Ovary (tissue), 9 donors: ENCODE results near the gene HDAC7. TPM values are rescaled to one million over a fixed set of nuclear protein-coding genes. Genes with fewer than 3 reads are reported as not detected.
"Not testable (repeated sequence)": the region's sequence is repeated elsewhere in the genome, so short reads cannot be mapped to it uniquely, and the experiment has no call there.

Source experiments
- DNase-seq, 5 donors: peaks; one replicate each; pipeline ENCODE4 v3.0.0-alpha.2; 2019 to 2020
- H3K27ac ChIP-seq, 2 donors: fragments of 200-600 bp; one replicate each; pipeline versions ENCODE4 v1.5.1 to v1.8.0; 2019 to 2022
- H3K27me3 ChIP-seq: fragments of 200-600 bp; one replicate; pipeline ENCODE4 v1.8.0; 2022
- H3K36me3 ChIP-seq: fragments of 200-600 bp; sonication (generic); one replicate; pipeline ENCODE4 v1.5.1; 2019
- H3K4me1 ChIP-seq: one replicate; pipeline ENCODE4 v1.8.1; 2013; ENCODE audit warnings: mild to moderate bottlenecking, moderate library complexity; ENCODE audit not compliant: insufficient read depth
- H3K4me3 ChIP-seq: fragments of 200-600 bp; sonication (generic); one replicate; pipeline ENCODE4 v1.5.1; 2017
- H3K9me3 ChIP-seq, 2 donors: fragments of 200-600 bp in 1 of 2; sonication (generic) in 1 of 2; one replicate each; pipeline versions ENCODE4 v1.5.1 to v1.8.1; 2013 to 2019; ENCODE audit warnings: mild to moderate bottlenecking in 1 of 2, moderate library complexity in 1 of 2
- EP300 ChIP-seq: sonication (generic); formaldehyde crosslinking; IDR thresholded peaks from one replicate; pipeline ENCODE4 v1.6.1; 2017; ENCODE audit warnings: antibody characterized with exemption
- POLR2A ChIP-seq: fragments of 450-650 bp; IDR thresholded peaks from one replicate; pipeline ENCODE4 v1.6.1; 2017; ENCODE audit warnings: antibody characterized with exemption, mild to moderate bottlenecking, moderate library complexity
- WGBS, 3 donors: extraction: QIAGEN DNeasy Blood & Tissue Kit in 1 of 3; methylation state at CpG; one replicate each; pipeline versions ENCODE4 v1.1.5 to v1.1.7; 2013 to 2017; 5-methylcytosine and 5-hydroxymethylcytosine counted together
- intact Hi-C, 4 donors: fragments of 100-400 bp; cut with DNase I; formaldehyde crosslinking; loops; one replicate each; pipeline versions ENCODE4 v1.11.0 to v1.15.1; 2022 to 2023
- polyA plus RNA-seq, 2 donors: library from polyadenylated mRNA; stranded (reverse); fragments of 200-250 nt in 1 of 2; fragments of 350-450 nt in 1 of 2; fragmentation: Illumina TruSeq in 1 of 2; extraction: RNeasy Lipid Tissue Mini Kit (QIAGEN cat#74804) in 1 of 2; gene quantifications; one replicate each; pipeline ENCODE4 v1.2.3, GENCODE V29; 2013 to 2014
- total RNA-seq, 7 donors: library from RNA; depleted of rRNA in 2 of 7; stranded (reverse); fragments of >200 nt in 2 of 7; fragmentation: NEBNext Ultra II Directional in 3 of 7; extraction: Animal tissue kit (Norgen Biotek cat#: 25700) in 3 of 7; gene quantifications; one replicate each; pipeline versions ENCODE4 v1.1.0 to v1.2.4, GENCODE V29; 2016 to 2023
- TF ChIP-seq, protein P1 (sequence below), 3 donors: fragments of 450-650 bp in 2 of 3; fragments of 200-600 bp in 1 of 3; IDR thresholded peaks; one replicate each; pipeline versions ENCODE4 v1.5.1 to v1.8.0; 2016 to 2022; ENCODE audit warnings: antibody characterized with exemption in 3 of 3, mild to moderate bottlenecking in 1 of 3
- donor health status: DM: no; HTN: no; CAD: no; lungs with moderate emphysema.
- donor health status: DM: no; HTN: no; CAD: no.
- donor health status: Bipolar disorder and iron deficiency.
- donor health status: DM: yes; HTN: yes; CAD: no.
- donor health status: DM: no; HTN: no; CAD: no.
- donor health status: DM: yes; HTN: yes; CAD: no.

Gene HDAC7
- total and polyA plus RNA-seq, 9 donors, result 40.1 to 151 (median 102) TPM

GRCh38 chr12:47812797-47813510, 6.7 kb downstream of the HDAC7 start:
- peak; percentile 91 to 93 (median 92) for DNase-seq
- H3K4me3 ChIP-seq, result peak overlapping the region; percentile 36
- no peaks in the 10 kb centered on the region for H3K9me3 ChIP-seq
- peak overlapping the region; percentile 97 to 98 for H3K27ac ChIP-seq
- WGBS, 3 donors, result 1 to 3% (median 1%) methylated on average over 17 to 37 of the region's 37 CpGs
- no peaks in the 10 kb centered on the region for H3K36me3 ChIP-seq
- H3K4me1 ChIP-seq, result peaks cover 48% of the 10 kb centered on the region
- intact Hi-C loops, result loop anchor here in 1 of 4 donors (10.0 kb wide), 1 partner anchor 728 kb away; no protein-coding TSS in a partner anchor
- H3K27me3 ChIP-seq, result no peaks in the 10 kb centered on the region
- TF ChIP-seq, protein P1, sequence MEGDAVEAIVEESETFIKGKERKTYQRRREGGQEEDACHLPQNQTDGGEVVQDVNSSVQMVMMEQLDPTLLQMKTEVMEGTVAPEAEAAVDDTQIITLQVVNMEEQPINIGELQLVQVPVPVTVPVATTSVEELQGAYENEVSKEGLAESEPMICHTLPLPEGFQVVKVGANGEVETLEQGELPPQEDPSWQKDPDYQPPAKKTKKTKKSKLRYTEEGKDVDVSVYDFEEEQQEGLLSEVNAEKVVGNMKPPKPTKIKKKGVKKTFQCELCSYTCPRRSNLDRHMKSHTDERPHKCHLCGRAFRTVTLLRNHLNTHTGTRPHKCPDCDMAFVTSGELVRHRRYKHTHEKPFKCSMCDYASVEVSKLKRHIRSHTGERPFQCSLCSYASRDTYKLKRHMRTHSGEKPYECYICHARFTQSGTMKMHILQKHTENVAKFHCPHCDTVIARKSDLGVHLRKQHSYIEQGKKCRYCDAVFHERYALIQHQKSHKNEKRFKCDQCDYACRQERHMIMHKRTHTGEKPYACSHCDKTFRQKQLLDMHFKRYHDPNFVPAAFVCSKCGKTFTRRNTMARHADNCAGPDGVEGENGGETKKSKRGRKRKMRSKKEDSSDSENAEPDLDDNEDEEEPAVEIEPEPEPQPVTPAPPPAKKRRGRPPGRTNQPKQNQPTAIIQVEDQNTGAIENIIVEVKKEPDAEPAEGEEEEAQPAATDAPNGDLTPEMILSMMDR (IDR thresholded peaks at IDR 0.05), result no peak
- peak; percentile 52 for TF ChIP-seq POLR2A
- no peak for TF ChIP-seq EP300

GRCh38 chr12:47811581-47812484, 7.9 kb downstream of the HDAC7 start:
- no peaks in the 10 kb centered on the region for H3K9me3 ChIP-seq
- H3K4me3 ChIP-seq, result peak overlapping the region; percentile 36
- peaks cover 49% of the 10 kb centered on the region for H3K4me1 ChIP-seq
- DNase-seq, result peak; percentile 81 to 88 (median 83)
- 9 to 11% (median 10%) methylated on average over 13 to 14 of the region's 14 CpGs for WGBS, 3 donors
- no peaks in the 10 kb centered on the region for H3K36me3 ChIP-seq
- no peak for TF ChIP-seq POLR2A
- peak; percentile 85 for TF ChIP-seq EP300
- H3K27ac ChIP-seq, result peak overlapping the region; percentile 97 to 98
- intact Hi-C loops, result loop anchor here in 1 of 4 donors (10.0 kb wide), 1 partner anchor 727 kb away; no protein-coding TSS in a partner anchor
- no peaks in the 10 kb centered on the region for H3K27me3 ChIP-seq

- Histone ChIP-seq H3K9me3 (no peaks in the 10 kb centered on the region), H3K4me3 (no peak overlapping the region), H3K27me3 (no peaks in the 10 kb centered on the region), H3K36me3 (no peaks in the 10 kb centered on the region), H3K27ac (peak overlapping the region; percentile 7 to 98), H3K4me1 (peaks cover 45% of the 10 kb centered on the region)
- no peak for DNase-seq
- TF ChIP-seq EP300, result no peak
- 59 to 82% (median 64%) methylated on average over 2 of the region's 2 CpGs for WGBS, 3 donors
- intact Hi-C loops, result loop anchor here in 1 of 4 donors (10.0 kb wide), 1 partner anchor 726 kb away; no protein-coding TSS in a partner anchor
Observed at GRCh38 chr12:47811072-47811396, 8.7 kb downstream of the HDAC7 start.

DNA sequence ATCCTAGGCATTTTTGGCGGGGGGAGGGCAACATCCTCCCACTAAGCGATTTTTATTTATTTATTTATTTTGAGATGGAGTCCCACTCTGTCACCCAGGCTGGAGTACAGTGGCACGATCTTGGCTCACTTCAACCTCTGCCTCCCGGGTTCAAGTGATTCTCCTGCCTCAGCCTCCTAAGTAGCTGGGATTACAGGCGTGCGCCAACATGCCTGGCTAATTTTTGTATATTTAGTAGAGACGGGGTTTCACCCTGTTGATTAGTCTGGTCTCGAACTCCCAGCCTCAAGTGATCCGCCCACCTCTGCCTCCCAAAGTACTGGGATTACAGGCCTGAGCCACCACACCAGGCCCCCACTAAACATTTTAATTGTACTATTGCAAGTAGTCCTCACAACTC, 10.2 kb downstream of the HDAC7 start:
- H3K9me3 ChIP-seq, intact Hi-C loops, H3K27me3 ChIP-seq, H3K4me3 ChIP-seq, DNase-seq, H3K36me3 ChIP-seq: not testable (repeated sequence)
- H3K4me1 ChIP-seq, result peaks cover 50% of the 10 kb centered on the region
- H3K27ac ChIP-seq, result peak overlapping the region in 1 of 2 donors; percentile 98
- WGBS, 3 donors, result 89 to 93% (median 92%) methylated on average over 9 of the region's 9 CpGs

DNA sequence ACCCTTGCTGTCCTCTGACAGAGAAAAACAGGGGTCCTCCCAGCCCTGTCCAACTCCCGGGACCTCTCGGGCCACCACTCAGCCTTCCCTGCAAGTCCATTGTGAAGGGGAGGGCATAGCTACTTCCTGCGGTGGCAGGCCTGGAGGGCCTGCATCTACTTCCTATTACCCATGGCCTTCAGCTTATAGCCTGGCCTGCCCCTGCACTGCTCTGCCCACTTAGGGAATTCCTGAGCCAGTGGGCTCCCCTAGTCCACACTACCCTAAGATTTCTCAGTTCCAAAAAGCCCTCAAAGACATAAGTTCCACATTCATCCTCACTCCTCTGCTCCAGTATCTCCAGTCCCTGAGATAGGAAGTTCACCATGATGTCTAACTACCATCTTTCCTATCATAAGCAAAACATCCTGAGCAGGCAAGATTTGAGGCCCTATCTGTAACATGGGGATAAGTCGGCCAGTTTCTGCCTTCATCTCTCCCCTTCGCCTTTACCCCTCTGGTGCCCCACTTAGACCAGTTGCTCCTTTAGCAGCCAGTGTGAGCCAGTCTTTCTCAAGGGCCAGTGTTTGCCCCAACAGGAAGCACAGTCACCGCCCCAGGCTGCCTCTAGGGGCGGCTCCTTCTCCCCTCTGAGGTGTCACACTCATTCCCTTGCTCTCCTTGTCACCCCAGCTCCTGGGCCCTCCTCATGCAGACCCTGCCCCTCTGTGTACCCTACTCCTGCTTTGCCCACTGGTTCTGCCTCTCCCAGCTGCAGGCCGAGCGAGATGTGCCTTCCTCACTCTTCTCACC, 10.9 kb downstream of the HDAC7 start:
- Histone ChIP-seq H3K4me3 (no peak overlapping the region), H3K27me3 (no peaks in the 10 kb centered on the region), H3K27ac (peak overlapping the region; percentile 11 to 98), H3K4me1 (peaks cover 45% of the 10 kb centered on the region), H3K9me3 (no peaks in the 10 kb centered on the region), H3K36me3 (no peaks in the 10 kb centered on the region)
- no peak for DNase-seq
- no peak for TF ChIP-seq POLR2A
- TF ChIP-seq, protein P1 (IDR thresholded peaks at IDR 0.05), result no peak
- intact Hi-C loops, result no loop called here
- WGBS, 3 donors, result 77 to 83% (median 78%) methylated on average over 9 of the region's 9 CpGs
